Measurements from ENCODE around the gene SLC35G6. TPM values are rescaled to one million over a fixed set of nuclear protein-coding genes. Genes with fewer than 3 reads are reported as not detected.

Gene SLC35G6
- total RNA-seq, 1 experiment from 2014 or later, result not detected

DNA sequence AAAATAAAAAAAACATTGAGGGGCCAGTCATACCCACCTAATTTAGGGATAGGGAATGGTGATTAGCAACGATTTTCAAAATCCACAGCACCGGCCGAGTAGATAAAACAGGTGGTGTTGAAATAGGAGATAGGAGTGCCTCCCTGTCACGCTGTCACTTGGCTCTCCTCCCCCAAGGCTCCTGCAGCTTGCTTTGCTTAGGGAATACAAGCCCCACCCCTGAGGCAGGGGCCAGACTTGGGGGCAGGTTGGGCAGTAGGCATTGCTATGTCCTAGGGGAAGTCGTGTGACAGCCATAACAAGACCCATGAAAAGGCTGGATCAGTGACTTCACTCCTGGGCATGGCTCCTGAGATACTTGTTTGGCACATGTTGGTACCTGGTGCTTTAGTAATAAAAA lies 28.7 kb downstream of the SLC35G6 start:
- H3K36me3 ChIP-seq (ENCODE audit: control insufficient read depth, insufficient read depth, low read length), result peaks cover 19% of the 10 kb centered on the region
- TF ChIP-seq TCF7L2 (IDR thresholded peaks at IDR 0.05; ENCODE audit: low read depth, low read length) (no peak), POLR2AphosphoS5 (IDR thresholded peaks at IDR 0.05; ENCODE audit: low read depth, low read length) (no peak)
- no peaks in the 10 kb centered on the region for H3K27me3 ChIP-seq (ENCODE audit: control insufficient read depth, insufficient read depth, low read length)
- BruUV-seq (replicated peaks), result no TSS peak
- no peaks in the 10 kb centered on the region for H3K4me1 ChIP-seq (ENCODE audit: control insufficient read depth, insufficient read depth, low read length)
- in situ Hi-C loops (cut with HindIII; ENCODE audit: low pct_unique_long_range_greater_than_20kb, low sequenced_read_pairs) (no loop called here), intact Hi-C loops (cut with micrococcal nuclease; ENCODE audit: unreplicated experiment) (no loop called here)
- CTCF ChIA-PET, result no interaction called here
- no peaks in the 10 kb centered on the region for H3K9me3 ChIP-seq (ENCODE audit: control insufficient read depth, insufficient read depth, low read depth, low read length)
- DNase-seq (ENCODE audit: low read depth, low spot score) (no peak), ATAC-seq (no peak)
- H3K4me3 ChIP-seq (ENCODE audit: low read depth in 2 of 2, low read length in 2 of 2), result no peak overlapping the region
- POLR2A ChIA-PET, result no interaction called here
- H3K27ac ChIP-seq (ENCODE audit: low read length), result no peak overlapping the region

DNA sequence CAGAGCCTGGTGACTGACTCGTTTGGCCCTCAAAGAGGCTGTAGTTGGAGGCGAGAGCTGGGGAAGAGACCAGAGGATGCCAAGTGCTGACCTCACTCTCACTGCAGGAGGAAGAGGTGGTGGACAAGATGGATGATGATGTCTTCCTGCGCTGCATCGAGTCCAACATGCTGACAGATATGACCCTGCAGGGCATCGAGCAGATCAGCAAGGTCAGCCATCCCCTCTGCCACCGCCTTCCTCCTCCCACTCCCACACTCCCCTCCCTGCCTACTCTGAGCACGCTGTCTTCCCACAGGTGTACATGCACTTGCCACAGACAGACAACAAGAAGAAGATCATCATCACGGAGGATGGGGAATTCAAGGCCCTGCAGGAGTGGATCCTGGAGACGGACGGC lies 29.9 kb downstream of the SLC35G6 start:
- no peak overlapping the region for H3K4me3 ChIP-seq (ENCODE audit: low read depth in 2 of 2, low read length in 2 of 2)
- H3K36me3 ChIP-seq (ENCODE audit: control insufficient read depth, insufficient read depth, low read length), result peaks cover 11% of the 10 kb centered on the region
- intact Hi-C loops (cut with micrococcal nuclease; ENCODE audit: unreplicated experiment) (no loop called here), in situ Hi-C loops (cut with HindIII; ENCODE audit: low pct_unique_long_range_greater_than_20kb, low sequenced_read_pairs) (no loop called here)
- CTCF ChIA-PET, result no interaction called here
- no peaks in the 10 kb centered on the region for H3K27me3 ChIP-seq (ENCODE audit: control insufficient read depth, insufficient read depth, low read length)
- H3K4me1 ChIP-seq (ENCODE audit: control insufficient read depth, insufficient read depth, low read length), result no peaks in the 10 kb centered on the region
- no peaks in the 10 kb centered on the region for H3K9me3 ChIP-seq (ENCODE audit: control insufficient read depth, insufficient read depth, low read depth, low read length)
- ATAC-seq (no peak), DNase-seq (ENCODE audit: low read depth, low spot score) (no peak)
- BruUV-seq (replicated peaks), result no TSS peak
- no peak overlapping the region for H3K27ac ChIP-seq (ENCODE audit: low read length)
- POLR2A ChIA-PET, result interaction anchor here (0.6 kb wide), 1 partner anchor 175 kb away, joined by 3 read pairs; no protein-coding TSS in a partner anchor
- no peak for TF ChIP-seq SIN3A (IDR thresholded peaks at IDR 0.05; ENCODE audit: borderline replicate concordance, insufficient read depth, low read depth, low read length)

DNA sequence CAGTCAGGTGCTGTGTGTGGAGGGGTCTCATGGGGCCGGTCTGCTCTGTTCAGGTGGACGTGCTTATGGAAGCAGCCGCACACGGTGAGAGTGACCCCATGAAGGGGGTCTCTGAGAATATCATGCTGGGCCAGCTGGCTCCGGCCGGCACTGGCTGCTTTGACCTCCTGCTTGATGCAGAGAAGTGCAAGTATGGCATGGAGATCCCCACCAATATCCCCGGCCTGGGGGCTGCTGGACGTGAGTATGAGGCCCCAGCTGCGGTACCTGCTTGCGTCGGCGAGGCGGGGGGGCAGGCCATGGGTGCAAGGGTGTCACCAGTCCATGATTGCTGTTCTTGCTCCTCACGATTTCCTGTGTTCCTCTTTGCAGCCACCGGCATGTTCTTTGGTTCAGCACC lies 30.9 kb downstream of the SLC35G6 start:
- in situ Hi-C loops (cut with HindIII; ENCODE audit: low pct_unique_long_range_greater_than_20kb, low sequenced_read_pairs) (no loop called here), intact Hi-C loops (cut with micrococcal nuclease; ENCODE audit: unreplicated experiment) (no loop called here)
- Histone ChIP-seq H3K27ac (ENCODE audit: low read length) (no peak overlapping the region), H3K4me3 (ENCODE audit: low read depth in 2 of 2, low read length in 2 of 2) (no peak overlapping the region), H3K27me3 (ENCODE audit: control insufficient read depth, insufficient read depth, low read length) (no peaks in the 10 kb centered on the region), H3K4me1 (ENCODE audit: control insufficient read depth, insufficient read depth, low read length) (no peaks in the 10 kb centered on the region), H3K36me3 (ENCODE audit: control insufficient read depth, insufficient read depth, low read length) (peaks cover 10% of the 10 kb centered on the region), H3K9me3 (ENCODE audit: control insufficient read depth, insufficient read depth, low read depth, low read length) (no peaks in the 10 kb centered on the region)
- ChIA-PET POLR2A (no interaction called here), CTCF (no interaction called here)
- TF ChIP-seq POLR2AphosphoS5 (IDR thresholded peaks at IDR 0.05; ENCODE audit: low read depth, low read length) (no peak), TCF7L2 (IDR thresholded peaks at IDR 0.05; ENCODE audit: low read depth, low read length) (no peak), SIN3A (IDR thresholded peaks at IDR 0.05; ENCODE audit: borderline replicate concordance, insufficient read depth, low read depth, low read length) (no peak)
- TF ChIP-seq, protein P1, sequence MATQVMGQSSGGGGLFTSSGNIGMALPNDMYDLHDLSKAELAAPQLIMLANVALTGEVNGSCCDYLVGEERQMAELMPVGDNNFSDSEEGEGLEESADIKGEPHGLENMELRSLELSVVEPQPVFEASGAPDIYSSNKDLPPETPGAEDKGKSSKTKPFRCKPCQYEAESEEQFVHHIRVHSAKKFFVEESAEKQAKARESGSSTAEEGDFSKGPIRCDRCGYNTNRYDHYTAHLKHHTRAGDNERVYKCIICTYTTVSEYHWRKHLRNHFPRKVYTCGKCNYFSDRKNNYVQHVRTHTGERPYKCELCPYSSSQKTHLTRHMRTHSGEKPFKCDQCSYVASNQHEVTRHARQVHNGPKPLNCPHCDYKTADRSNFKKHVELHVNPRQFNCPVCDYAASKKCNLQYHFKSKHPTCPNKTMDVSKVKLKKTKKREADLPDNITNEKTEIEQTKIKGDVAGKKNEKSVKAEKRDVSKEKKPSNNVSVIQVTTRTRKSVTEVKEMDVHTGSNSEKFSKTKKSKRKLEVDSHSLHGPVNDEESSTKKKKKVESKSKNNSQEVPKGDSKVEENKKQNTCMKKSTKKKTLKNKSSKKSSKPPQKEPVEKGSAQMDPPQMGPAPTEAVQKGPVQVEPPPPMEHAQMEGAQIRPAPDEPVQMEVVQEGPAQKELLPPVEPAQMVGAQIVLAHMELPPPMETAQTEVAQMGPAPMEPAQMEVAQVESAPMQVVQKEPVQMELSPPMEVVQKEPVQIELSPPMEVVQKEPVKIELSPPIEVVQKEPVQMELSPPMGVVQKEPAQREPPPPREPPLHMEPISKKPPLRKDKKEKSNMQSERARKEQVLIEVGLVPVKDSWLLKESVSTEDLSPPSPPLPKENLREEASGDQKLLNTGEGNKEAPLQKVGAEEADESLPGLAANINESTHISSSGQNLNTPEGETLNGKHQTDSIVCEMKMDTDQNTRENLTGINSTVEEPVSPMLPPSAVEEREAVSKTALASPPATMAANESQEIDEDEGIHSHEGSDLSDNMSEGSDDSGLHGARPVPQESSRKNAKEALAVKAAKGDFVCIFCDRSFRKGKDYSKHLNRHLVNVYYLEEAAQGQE (IDR thresholded peaks at IDR 0.05; ENCODE audit: insufficient read depth in 1 of 2, low read depth in 2 of 2, low read length in 1 of 2), result no peak
- TF ChIP-seq, protein P2, sequence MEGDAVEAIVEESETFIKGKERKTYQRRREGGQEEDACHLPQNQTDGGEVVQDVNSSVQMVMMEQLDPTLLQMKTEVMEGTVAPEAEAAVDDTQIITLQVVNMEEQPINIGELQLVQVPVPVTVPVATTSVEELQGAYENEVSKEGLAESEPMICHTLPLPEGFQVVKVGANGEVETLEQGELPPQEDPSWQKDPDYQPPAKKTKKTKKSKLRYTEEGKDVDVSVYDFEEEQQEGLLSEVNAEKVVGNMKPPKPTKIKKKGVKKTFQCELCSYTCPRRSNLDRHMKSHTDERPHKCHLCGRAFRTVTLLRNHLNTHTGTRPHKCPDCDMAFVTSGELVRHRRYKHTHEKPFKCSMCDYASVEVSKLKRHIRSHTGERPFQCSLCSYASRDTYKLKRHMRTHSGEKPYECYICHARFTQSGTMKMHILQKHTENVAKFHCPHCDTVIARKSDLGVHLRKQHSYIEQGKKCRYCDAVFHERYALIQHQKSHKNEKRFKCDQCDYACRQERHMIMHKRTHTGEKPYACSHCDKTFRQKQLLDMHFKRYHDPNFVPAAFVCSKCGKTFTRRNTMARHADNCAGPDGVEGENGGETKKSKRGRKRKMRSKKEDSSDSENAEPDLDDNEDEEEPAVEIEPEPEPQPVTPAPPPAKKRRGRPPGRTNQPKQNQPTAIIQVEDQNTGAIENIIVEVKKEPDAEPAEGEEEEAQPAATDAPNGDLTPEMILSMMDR (IDR thresholded peaks at IDR 0.05), result no peak
- no peak for ATAC-seq
- no TSS peak for BruUV-seq (replicated peaks)
- no peak for DNase-seq (ENCODE audit: low read depth, low spot score)
